Liver (tissue), 9 donors: ENCODE measurements around the gene RPS6KC1. TPM values are rescaled to one million over a fixed set of nuclear protein-coding genes. Genes with fewer than 3 reads are reported as not detected.

Experiments used
- DNase-seq: peaks from one replicate; pipeline ENCODE4 v3.0.0-alpha.2; 2017; ENCODE audit warnings: low spot score
- H3K27ac ChIP-seq, 2 donors: one replicate each; pipeline ENCODE4 v1.7.0; 2013; ENCODE audit warnings: inconsistent platforms in 2 of 2, low read length in 2 of 2, control low read depth in 1 of 2, low read depth in 1 of 2, mild to moderate bottlenecking in 1 of 2
- H3K27me3 ChIP-seq, 4 donors: one replicate each; pipeline versions ENCODE4 v1.6.1 to v1.7.0; 2013; ENCODE audit warnings: low read length in 3 of 4, inconsistent platforms in 1 of 4, mild to moderate bottlenecking in 1 of 4, moderate library complexity in 1 of 4; ENCODE audit not compliant: control insufficient read depth in 4 of 4, insufficient read depth in 4 of 4
- H3K36me3 ChIP-seq, 4 donors: one replicate each; pipeline versions ENCODE4 v1.6.1 to v1.7.0; 2013; ENCODE audit warnings: low read length in 3 of 4, mild to moderate bottlenecking in 3 of 4, low read depth in 1 of 4, moderate library complexity in 1 of 4; ENCODE audit not compliant: control insufficient read depth in 4 of 4, insufficient read depth in 3 of 4
- H3K4me1 ChIP-seq, 4 donors: one replicate each; pipeline versions ENCODE4 v1.6.1 to v1.7.0; 2013; ENCODE audit warnings: low read length in 3 of 4, mild to moderate bottlenecking in 3 of 4, moderate library complexity in 1 of 4; ENCODE audit not compliant: control insufficient read depth in 4 of 4, insufficient read depth in 4 of 4
- H3K4me3 ChIP-seq, 3 donors: one replicate each; pipeline versions ENCODE4 v1.6.1 to v1.7.0; 2013; ENCODE audit warnings: low read length in 3 of 3, control low read depth in 1 of 3, low read depth in 1 of 3, mild to moderate bottlenecking in 1 of 3
- H3K9ac ChIP-seq, 2 donors: one replicate each; pipeline ENCODE4 v1.7.0; 2013; ENCODE audit warnings: low read length in 2 of 2, mild to moderate bottlenecking in 2 of 2, moderate library complexity in 2 of 2, control low read depth in 1 of 2, low read depth in 1 of 2
- H3K9me3 ChIP-seq, 4 donors: one replicate each; pipeline versions ENCODE4 v1.6.1 to v1.7.0; 2013; ENCODE audit warnings: low read length in 3 of 4; ENCODE audit not compliant: control insufficient read depth in 4 of 4
- ATF3 ChIP-seq: IDR thresholded peaks from 2 replicates; pipeline ENCODE4 v1.6.1; 2016; ENCODE audit warnings: antibody characterized with exemption
- EGR1 ChIP-seq, 2 donors: IDR thresholded peaks; 2 replicates each; pipeline ENCODE4 v1.6.1; 2016 to 2018; ENCODE audit warnings: antibody characterized with exemption in 2 of 2, low read depth in 2 of 2
- FOXA2 ChIP-seq: IDR thresholded peaks from 2 replicates; pipeline ENCODE4 v1.6.1; 2016; ENCODE audit warnings: antibody characterized with exemption
- GABPA ChIP-seq, 2 donors: IDR thresholded peaks in 1 of 2; conservative IDR thresholded peaks in 1 of 2; 2 replicates each; pipeline ENCODE4 v1.6.1; 2016; ENCODE audit warnings: antibody characterized with exemption in 2 of 2, mild to moderate bottlenecking in 1 of 2, moderate library complexity in 1 of 2
- HNF4A ChIP-seq, 2 donors: conservative IDR thresholded peaks; 2 replicates each; pipeline ENCODE4 v1.6.1; 2016; ENCODE audit warnings: antibody characterized with exemption in 2 of 2, mild to moderate bottlenecking in 2 of 2
- HNF4G ChIP-seq: IDR thresholded peaks from 2 replicates; pipeline ENCODE4 v1.6.1; 2016; ENCODE audit warnings: antibody characterized with exemption
- MAX ChIP-seq: IDR thresholded peaks from 2 replicates; pipeline ENCODE4 v1.6.1; 2016; ENCODE audit warnings: antibody characterized with exemption
- NR2F2 ChIP-seq: IDR thresholded peaks from 2 replicates; pipeline ENCODE4 v1.6.1; 2016; ENCODE audit warnings: antibody characterized with exemption
- RAD21 ChIP-seq, 2 donors: IDR thresholded peaks; 2 replicates each; pipeline ENCODE4 v1.6.1; 2016; ENCODE audit warnings: antibody characterized with exemption in 2 of 2, mild to moderate bottlenecking in 2 of 2
- RXRA ChIP-seq, 2 donors: IDR thresholded peaks; 2 replicates each; pipeline ENCODE4 v1.6.1; 2017 to 2018; ENCODE audit warnings: antibody characterized with exemption in 2 of 2, mild to moderate bottlenecking in 1 of 2
- SP1 ChIP-seq: IDR thresholded peaks from 2 replicates; pipeline ENCODE4 v1.6.1; 2018; ENCODE audit warnings: antibody characterized with exemption, mild to moderate bottlenecking
- YY1 ChIP-seq: IDR thresholded peaks from 2 replicates; pipeline ENCODE4 v1.6.1; 2016; ENCODE audit warnings: antibody characterized with exemption, mild to moderate bottlenecking
- WGBS: extraction: QIAGEN DNeasy Blood & Tissue Kit; methylation state at CpG from one replicate; pipeline ENCODE4 v1.1.7; 2013; 5-methylcytosine and 5-hydroxymethylcytosine counted together
- polyA plus RNA-seq, 2 donors: library from polyadenylated mRNA; stranded (reverse) in 1 of 2; unstranded in 1 of 2; fragments of 200-250 nt in 1 of 2; fragments of >200 nt in 1 of 2; fragmentation: Nextera tagmentation in 1 of 2; extraction: Ambion mirVana in 1 of 2; gene quantifications; one replicate each; pipeline versions ENCODE4 v1.2.1 to v1.2.3, GENCODE V29; 2013 to 2015
- total RNA-seq, 2 donors: library from RNA; depleted of rRNA; stranded (reverse); fragments of >200 nt; gene quantifications; one replicate each; pipeline ENCODE4 v1.2.3, GENCODE V29; 2014
- TF ChIP-seq, protein P1 (sequence below): IDR thresholded peaks from 2 replicates; pipeline ENCODE4 v1.6.1; 2016; ENCODE audit warnings: antibody characterized with exemption, mild to moderate bottlenecking
- TF ChIP-seq, protein P2 (sequence below): fragments of 150-350 bp; IDR thresholded peaks from 2 replicates; pipeline ENCODE4 v1.5.1; 2017; ENCODE audit warnings: improper control_type of control experiment, low read depth, low read length; ENCODE audit not compliant: missing input control
- donor health status: healthy.
- donor health status: healthy.
- donor health status: healthy.
- donor health status: healthy.
- donor health status: healthy.

The RPS6KC1 gene
- total and polyA plus RNA-seq, 4 donors = 3.5 to 15.6 (median 9.8) TPM

- TF ChIP-seq YY1 (no peak), NR2F2 (no peak), HNF4A (conservative IDR thresholded peaks at IDR 0.05) (no peak)
- TF ChIP-seq, protein P1, sequence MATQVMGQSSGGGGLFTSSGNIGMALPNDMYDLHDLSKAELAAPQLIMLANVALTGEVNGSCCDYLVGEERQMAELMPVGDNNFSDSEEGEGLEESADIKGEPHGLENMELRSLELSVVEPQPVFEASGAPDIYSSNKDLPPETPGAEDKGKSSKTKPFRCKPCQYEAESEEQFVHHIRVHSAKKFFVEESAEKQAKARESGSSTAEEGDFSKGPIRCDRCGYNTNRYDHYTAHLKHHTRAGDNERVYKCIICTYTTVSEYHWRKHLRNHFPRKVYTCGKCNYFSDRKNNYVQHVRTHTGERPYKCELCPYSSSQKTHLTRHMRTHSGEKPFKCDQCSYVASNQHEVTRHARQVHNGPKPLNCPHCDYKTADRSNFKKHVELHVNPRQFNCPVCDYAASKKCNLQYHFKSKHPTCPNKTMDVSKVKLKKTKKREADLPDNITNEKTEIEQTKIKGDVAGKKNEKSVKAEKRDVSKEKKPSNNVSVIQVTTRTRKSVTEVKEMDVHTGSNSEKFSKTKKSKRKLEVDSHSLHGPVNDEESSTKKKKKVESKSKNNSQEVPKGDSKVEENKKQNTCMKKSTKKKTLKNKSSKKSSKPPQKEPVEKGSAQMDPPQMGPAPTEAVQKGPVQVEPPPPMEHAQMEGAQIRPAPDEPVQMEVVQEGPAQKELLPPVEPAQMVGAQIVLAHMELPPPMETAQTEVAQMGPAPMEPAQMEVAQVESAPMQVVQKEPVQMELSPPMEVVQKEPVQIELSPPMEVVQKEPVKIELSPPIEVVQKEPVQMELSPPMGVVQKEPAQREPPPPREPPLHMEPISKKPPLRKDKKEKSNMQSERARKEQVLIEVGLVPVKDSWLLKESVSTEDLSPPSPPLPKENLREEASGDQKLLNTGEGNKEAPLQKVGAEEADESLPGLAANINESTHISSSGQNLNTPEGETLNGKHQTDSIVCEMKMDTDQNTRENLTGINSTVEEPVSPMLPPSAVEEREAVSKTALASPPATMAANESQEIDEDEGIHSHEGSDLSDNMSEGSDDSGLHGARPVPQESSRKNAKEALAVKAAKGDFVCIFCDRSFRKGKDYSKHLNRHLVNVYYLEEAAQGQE = no peak
Measured at GRCh38 chr1:213256438-213257087, 205.5 kb downstream of the RPS6KC1 start (continued).

DNA sequence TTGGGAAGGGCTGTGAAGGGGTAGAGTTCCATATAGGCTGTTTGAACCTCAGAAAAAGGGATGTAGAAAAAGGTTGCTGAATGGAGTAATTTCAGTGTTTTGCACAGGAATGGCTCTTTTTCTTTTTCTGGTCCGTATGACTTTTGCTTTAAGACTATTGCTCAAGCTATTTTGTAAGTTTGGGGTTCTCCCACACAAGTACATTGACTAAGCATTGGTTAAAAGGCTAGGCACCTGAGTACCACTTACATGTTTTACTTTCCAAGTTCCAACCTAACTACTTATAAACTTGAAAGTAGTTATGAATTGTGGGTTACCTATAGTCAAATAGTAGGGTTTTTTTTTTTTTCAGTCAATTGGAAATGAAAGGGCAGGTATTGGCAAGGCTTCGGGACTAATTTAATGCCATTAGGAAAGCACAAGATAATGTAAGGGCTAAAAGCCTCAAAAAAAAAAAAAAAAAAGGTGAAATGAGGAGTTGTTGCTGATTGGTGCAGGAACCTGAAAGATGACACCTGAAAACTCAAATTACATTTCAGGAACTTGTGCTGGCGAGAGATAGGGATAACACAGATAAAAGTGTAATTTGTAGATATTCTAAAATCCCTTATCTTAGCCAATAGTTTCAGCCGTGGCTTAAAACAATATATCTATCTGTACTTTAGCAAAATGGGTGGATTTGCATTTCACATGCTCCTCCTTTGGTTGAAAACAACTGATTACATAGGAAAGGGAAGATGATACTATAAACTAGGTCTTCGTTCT lies 209.5 kb downstream of the RPS6KC1 start:
- Histone ChIP-seq H3K36me3 (no peaks in the 10 kb centered on the region), H3K9ac (no peak overlapping the region), H3K27me3 (no peaks in the 10 kb centered on the region), H3K4me1 (peaks cover 0 to 7% (median 2%) of the 10 kb centered on the region in 4 donors), H3K4me3 (no peak overlapping the region), H3K27ac (no peak overlapping the region), H3K9me3 (no peaks in the 10 kb centered on the region)
- DNase-seq = no peak
- 73% methylated on average over 5 of the region's 5 CpGs for WGBS
- TF ChIP-seq HNF4A (conservative IDR thresholded peaks at IDR 0.05) (no peak), EGR1 (IDR thresholded peaks at IDR 0.05; ENCODE audit: low read depth in 2 of 2) (no peak), HNF4G (no peak), RXRA (IDR thresholded peaks at IDR 0.05) (no peak), MAX (no peak), YY1 (no peak), ATF3 (no peak), FOXA2 (no peak), RAD21 (IDR thresholded peaks at IDR 0.05) (no peak), SP1 (no peak), GABPA (IDR thresholded peaks at IDR 0.05 in 1 of 2, conservative IDR thresholded peaks at IDR 0.05 in 1 of 2) (no peak)
- TF ChIP-seq, protein P1 = no peak
- TF ChIP-seq, protein P2, sequence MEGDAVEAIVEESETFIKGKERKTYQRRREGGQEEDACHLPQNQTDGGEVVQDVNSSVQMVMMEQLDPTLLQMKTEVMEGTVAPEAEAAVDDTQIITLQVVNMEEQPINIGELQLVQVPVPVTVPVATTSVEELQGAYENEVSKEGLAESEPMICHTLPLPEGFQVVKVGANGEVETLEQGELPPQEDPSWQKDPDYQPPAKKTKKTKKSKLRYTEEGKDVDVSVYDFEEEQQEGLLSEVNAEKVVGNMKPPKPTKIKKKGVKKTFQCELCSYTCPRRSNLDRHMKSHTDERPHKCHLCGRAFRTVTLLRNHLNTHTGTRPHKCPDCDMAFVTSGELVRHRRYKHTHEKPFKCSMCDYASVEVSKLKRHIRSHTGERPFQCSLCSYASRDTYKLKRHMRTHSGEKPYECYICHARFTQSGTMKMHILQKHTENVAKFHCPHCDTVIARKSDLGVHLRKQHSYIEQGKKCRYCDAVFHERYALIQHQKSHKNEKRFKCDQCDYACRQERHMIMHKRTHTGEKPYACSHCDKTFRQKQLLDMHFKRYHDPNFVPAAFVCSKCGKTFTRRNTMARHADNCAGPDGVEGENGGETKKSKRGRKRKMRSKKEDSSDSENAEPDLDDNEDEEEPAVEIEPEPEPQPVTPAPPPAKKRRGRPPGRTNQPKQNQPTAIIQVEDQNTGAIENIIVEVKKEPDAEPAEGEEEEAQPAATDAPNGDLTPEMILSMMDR = no peak
